ENCODE measurements around the gene RALGPS1.

DNA sequence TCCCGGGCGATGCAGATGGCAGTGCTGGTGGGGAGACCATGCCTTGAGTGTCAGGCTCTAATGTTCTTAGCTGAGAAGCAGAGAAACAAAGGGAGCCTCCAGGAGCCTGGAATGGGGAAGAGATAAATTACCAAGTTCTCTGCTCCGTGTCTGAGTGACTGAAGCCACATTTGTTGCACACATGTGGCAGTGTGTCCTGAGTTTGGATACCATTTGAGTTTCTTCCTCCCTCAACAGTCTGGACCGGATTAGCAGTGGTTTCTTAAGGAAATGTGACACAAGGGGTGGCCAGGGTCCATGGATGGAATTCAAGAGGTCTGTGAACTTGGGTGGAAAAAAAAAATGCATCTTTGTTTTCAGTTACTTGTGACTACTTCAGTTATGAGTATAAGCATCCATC, 299.3 kb downstream of the RALGPS1 start:
- no peak for TF ChIP-seq POLR2A (IDR thresholded peaks at IDR 0.05)
- TF ChIP-seq, protein P1, sequence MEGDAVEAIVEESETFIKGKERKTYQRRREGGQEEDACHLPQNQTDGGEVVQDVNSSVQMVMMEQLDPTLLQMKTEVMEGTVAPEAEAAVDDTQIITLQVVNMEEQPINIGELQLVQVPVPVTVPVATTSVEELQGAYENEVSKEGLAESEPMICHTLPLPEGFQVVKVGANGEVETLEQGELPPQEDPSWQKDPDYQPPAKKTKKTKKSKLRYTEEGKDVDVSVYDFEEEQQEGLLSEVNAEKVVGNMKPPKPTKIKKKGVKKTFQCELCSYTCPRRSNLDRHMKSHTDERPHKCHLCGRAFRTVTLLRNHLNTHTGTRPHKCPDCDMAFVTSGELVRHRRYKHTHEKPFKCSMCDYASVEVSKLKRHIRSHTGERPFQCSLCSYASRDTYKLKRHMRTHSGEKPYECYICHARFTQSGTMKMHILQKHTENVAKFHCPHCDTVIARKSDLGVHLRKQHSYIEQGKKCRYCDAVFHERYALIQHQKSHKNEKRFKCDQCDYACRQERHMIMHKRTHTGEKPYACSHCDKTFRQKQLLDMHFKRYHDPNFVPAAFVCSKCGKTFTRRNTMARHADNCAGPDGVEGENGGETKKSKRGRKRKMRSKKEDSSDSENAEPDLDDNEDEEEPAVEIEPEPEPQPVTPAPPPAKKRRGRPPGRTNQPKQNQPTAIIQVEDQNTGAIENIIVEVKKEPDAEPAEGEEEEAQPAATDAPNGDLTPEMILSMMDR (IDR thresholded peaks at IDR 0.05): no peak
- TF ChIP-seq POLR2AphosphoS5 (IDR thresholded peaks at IDR 0.05; ENCODE audit: insufficient read depth in 1 of 2, low read depth in 1 of 2): no peak

Measured in vagina (tissue), 2 donors.